Measurements from ENCODE around the gene MIAT. TPM values are rescaled to one million over a fixed set of nuclear protein-coding genes. Genes with fewer than 3 reads are reported as not detected.

MIAT gene
- total RNA-seq, 4 donors from 2014 or later = 0.42 to 1.5 (median 0.62) TPM

- Histone ChIP-seq H3K4me3 (peak overlapping the region in 1 of 4 donors; percentile 75), H3K27me3 (peaks cover 0 to 20% of the 10 kb centered on the region in 2 donors), H3K27ac (peak overlapping the region in 3 of 4 donors; percentile 94 to 96 (median 95)), H3K4me1 (peaks cover 0 to 32% (median 23%) of the 10 kb centered on the region in 4 donors), H3K36me3 (no peaks in the 10 kb centered on the region), H3K9me3 (no peaks in the 10 kb centered on the region)
- no peak for TF ChIP-seq POLR2A (IDR thresholded peaks at IDR 0.05)
- no peak for TF ChIP-seq EP300 (IDR thresholded peaks at IDR 0.05)
- no peak for TF ChIP-seq CTCF (IDR thresholded peaks at IDR 0.05)
- DNase-seq (ENCODE audit: low spot score in 2 of 2) = peak; percentile 18 to 20
- WGBS, 2 donors = 78 to 81% methylated on average over 14 to 15 of the region's 15 CpGs
Observed at GRCh38 chr22:26671317-26672059, 14.1 kb downstream of the MIAT start.

- no peaks in the 10 kb centered on the region for H3K9me3 ChIP-seq
- peaks cover 0 to 32% (median 23%) of the 10 kb centered on the region in 4 donors for H3K4me1 ChIP-seq
- WGBS, 2 donors = 84 to 85% methylated on average over 8 of the region's 8 CpGs
- no peak for TF ChIP-seq POLR2A (IDR thresholded peaks at IDR 0.05)
- no peak for TF ChIP-seq CTCF (IDR thresholded peaks at IDR 0.05)
- TF ChIP-seq EP300 (IDR thresholded peaks at IDR 0.05) = no peak
- H3K27ac ChIP-seq = peak overlapping the region; percentile 92 to 96 (median 94)
- peak overlapping the region; percentile 64 to 77 (median 76) for H3K4me3 ChIP-seq
- H3K27me3 ChIP-seq = peaks cover 0 to 15% of the 10 kb centered on the region in 2 donors
- no peaks in the 10 kb centered on the region for H3K36me3 ChIP-seq
- no peak for DNase-seq (ENCODE audit: low spot score in 2 of 2)
Observed at GRCh38 chr22:26672060-26672471, 14.7 kb downstream of the MIAT start.

- Histone ChIP-seq H3K36me3 (no peaks in the 10 kb centered on the region), H3K27me3 (peaks cover 0 to 9% of the 10 kb centered on the region in 2 donors), H3K4me1 (peaks cover 0 to 32% (median 23%) of the 10 kb centered on the region in 4 donors), H3K4me3 (peak overlapping the region; percentile 64 to 77 (median 76)), H3K9me3 (no peaks in the 10 kb centered on the region), H3K27ac (peak overlapping the region; percentile 92 to 96 (median 94))
- DNase-seq (ENCODE audit: low spot score in 2 of 2) = peak; percentile 79 to 94
- TF ChIP-seq CTCF (IDR thresholded peaks at IDR 0.05) (peak; percentile 45 to 72 (median 58)), POLR2A (IDR thresholded peaks at IDR 0.05) (peak in 1 of 2 donors; percentile 41), EP300 (IDR thresholded peaks at IDR 0.05) (peak; percentile 83 to 93)
- 0% methylated on average over 36 of the region's 36 CpGs for WGBS, 2 donors
Observed at GRCh38 chr22:26672590-26673468, 15.4 kb downstream of the MIAT start.

GRCh38 chr22:26673486-26673885 lies 16.1 kb downstream of the MIAT start:
- peaks cover 0 to 2% of the 10 kb centered on the region in 2 donors for H3K27me3 ChIP-seq
- TF ChIP-seq EP300 (IDR thresholded peaks at IDR 0.05) (no peak), CTCF (IDR thresholded peaks at IDR 0.05) (no peak), POLR2A (IDR thresholded peaks at IDR 0.05) (no peak)
- H3K36me3 ChIP-seq = no peaks in the 10 kb centered on the region
- H3K27ac ChIP-seq = peak overlapping the region; percentile 92 to 96 (median 94)
- H3K4me1 ChIP-seq = peaks cover 0 to 32% (median 23%) of the 10 kb centered on the region in 4 donors
- 34 to 37% methylated on average over 4 of the region's 4 CpGs for WGBS, 2 donors
- H3K9me3 ChIP-seq = no peaks in the 10 kb centered on the region
- DNase-seq (ENCODE audit: low spot score in 2 of 2) = no peak
- peak overlapping the region; percentile 64 to 77 (median 76) for H3K4me3 ChIP-seq

Data from tibial nerve (tissue), 4 donors.